ENCODE results near the gene SRRM5. TPM values are rescaled to one million over a fixed set of nuclear protein-coding genes. Genes with fewer than 3 reads are reported as not detected.

SRRM5 gene
- total and polyA plus RNA-seq, 2 experiments from 2014 or later: 0.08 TPM; not detected in 1

DNA sequence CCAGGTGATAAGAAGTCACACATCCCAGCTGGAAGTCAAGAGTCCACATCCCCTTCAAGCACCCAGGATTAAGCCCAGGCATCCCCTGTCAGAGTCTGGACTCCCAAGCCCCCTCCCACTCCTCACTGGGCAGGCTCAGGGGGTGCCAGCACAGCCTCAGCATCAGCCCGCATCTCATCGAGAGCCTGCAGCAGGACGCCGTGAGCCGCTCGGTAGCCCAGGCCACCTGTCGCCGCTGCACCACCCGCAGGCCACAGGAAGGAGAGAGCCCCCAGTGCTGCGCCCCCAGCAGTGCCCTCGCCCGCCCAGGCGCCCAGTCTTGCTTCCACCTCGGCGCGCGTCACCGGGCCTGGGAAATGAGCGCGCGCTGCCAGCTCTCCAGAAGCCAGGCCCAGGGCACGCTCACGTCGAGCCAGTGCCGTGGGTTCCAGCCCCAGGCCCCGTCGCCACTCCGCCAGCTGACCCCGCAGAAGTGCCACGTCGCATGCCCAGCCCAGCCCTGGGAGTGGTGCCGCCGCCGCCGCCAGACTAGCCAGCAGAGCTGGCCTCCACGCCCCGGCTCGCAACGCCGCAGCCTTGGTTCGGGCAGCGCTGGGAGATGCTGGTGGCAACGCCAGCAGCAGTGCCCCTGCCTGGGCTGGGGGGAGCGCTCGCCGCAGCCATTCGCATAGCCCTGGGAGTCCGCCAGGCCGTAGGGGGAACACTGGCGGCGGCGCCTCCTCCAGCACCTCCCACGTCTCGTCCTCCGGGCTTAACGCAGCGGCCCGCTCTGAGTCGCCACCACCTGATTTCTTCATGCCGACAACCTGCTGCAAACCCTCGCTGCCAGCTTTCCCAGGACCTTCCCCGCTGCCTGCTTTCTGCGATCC is 19.8 kb upstream of the SRRM5 start (continued):
- TF ChIP-seq, protein P1, sequence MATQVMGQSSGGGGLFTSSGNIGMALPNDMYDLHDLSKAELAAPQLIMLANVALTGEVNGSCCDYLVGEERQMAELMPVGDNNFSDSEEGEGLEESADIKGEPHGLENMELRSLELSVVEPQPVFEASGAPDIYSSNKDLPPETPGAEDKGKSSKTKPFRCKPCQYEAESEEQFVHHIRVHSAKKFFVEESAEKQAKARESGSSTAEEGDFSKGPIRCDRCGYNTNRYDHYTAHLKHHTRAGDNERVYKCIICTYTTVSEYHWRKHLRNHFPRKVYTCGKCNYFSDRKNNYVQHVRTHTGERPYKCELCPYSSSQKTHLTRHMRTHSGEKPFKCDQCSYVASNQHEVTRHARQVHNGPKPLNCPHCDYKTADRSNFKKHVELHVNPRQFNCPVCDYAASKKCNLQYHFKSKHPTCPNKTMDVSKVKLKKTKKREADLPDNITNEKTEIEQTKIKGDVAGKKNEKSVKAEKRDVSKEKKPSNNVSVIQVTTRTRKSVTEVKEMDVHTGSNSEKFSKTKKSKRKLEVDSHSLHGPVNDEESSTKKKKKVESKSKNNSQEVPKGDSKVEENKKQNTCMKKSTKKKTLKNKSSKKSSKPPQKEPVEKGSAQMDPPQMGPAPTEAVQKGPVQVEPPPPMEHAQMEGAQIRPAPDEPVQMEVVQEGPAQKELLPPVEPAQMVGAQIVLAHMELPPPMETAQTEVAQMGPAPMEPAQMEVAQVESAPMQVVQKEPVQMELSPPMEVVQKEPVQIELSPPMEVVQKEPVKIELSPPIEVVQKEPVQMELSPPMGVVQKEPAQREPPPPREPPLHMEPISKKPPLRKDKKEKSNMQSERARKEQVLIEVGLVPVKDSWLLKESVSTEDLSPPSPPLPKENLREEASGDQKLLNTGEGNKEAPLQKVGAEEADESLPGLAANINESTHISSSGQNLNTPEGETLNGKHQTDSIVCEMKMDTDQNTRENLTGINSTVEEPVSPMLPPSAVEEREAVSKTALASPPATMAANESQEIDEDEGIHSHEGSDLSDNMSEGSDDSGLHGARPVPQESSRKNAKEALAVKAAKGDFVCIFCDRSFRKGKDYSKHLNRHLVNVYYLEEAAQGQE (IDR thresholded peaks at IDR 0.05; ENCODE audit: unreplicated experiment): no peak
- TF ChIP-seq NANOG (IDR thresholded peaks at IDR 0.05; ENCODE audit: borderline replicate concordance): no peak

GRCh38 chr19:43592800-43593350 is 19.0 kb upstream of the SRRM5 start:
- H3K9me3 Mint-ChIP-seq: peaks cover 2% of the 10 kb centered on the region; the same call in 2 of the 3 replicates
- no peak overlapping the region for H3K4me3 ChIP-seq
- peaks cover 28% of the 10 kb centered on the region for H3K36me3 Mint-ChIP-seq (ENCODE audit: low read depth)
- no peaks in the 10 kb centered on the region for H3K27me3 ChIP-seq (ENCODE audit: insufficient read depth)
- H3K27me3 Mint-ChIP-seq (ENCODE audit: insufficient read depth, low read depth, poor library complexity): peaks cover 14% of the 10 kb centered on the region
- H3K9me2 ChIP-seq (ENCODE audit: insufficient read depth): no peaks in the 10 kb centered on the region
- no peak for TF ChIP-seq POLR2AphosphoS5 (IDR thresholded peaks at IDR 0.05; ENCODE audit: low read depth)
- no peak for TF ChIP-seq EZH2phosphoT487 (IDR thresholded peaks at IDR 0.05; ENCODE audit: unreplicated experiment)
- TF ChIP-seq EZH2 (IDR thresholded peaks at IDR 0.05; ENCODE audit: low read depth, unreplicated experiment): no peak
- TF ChIP-seq, protein P2, sequence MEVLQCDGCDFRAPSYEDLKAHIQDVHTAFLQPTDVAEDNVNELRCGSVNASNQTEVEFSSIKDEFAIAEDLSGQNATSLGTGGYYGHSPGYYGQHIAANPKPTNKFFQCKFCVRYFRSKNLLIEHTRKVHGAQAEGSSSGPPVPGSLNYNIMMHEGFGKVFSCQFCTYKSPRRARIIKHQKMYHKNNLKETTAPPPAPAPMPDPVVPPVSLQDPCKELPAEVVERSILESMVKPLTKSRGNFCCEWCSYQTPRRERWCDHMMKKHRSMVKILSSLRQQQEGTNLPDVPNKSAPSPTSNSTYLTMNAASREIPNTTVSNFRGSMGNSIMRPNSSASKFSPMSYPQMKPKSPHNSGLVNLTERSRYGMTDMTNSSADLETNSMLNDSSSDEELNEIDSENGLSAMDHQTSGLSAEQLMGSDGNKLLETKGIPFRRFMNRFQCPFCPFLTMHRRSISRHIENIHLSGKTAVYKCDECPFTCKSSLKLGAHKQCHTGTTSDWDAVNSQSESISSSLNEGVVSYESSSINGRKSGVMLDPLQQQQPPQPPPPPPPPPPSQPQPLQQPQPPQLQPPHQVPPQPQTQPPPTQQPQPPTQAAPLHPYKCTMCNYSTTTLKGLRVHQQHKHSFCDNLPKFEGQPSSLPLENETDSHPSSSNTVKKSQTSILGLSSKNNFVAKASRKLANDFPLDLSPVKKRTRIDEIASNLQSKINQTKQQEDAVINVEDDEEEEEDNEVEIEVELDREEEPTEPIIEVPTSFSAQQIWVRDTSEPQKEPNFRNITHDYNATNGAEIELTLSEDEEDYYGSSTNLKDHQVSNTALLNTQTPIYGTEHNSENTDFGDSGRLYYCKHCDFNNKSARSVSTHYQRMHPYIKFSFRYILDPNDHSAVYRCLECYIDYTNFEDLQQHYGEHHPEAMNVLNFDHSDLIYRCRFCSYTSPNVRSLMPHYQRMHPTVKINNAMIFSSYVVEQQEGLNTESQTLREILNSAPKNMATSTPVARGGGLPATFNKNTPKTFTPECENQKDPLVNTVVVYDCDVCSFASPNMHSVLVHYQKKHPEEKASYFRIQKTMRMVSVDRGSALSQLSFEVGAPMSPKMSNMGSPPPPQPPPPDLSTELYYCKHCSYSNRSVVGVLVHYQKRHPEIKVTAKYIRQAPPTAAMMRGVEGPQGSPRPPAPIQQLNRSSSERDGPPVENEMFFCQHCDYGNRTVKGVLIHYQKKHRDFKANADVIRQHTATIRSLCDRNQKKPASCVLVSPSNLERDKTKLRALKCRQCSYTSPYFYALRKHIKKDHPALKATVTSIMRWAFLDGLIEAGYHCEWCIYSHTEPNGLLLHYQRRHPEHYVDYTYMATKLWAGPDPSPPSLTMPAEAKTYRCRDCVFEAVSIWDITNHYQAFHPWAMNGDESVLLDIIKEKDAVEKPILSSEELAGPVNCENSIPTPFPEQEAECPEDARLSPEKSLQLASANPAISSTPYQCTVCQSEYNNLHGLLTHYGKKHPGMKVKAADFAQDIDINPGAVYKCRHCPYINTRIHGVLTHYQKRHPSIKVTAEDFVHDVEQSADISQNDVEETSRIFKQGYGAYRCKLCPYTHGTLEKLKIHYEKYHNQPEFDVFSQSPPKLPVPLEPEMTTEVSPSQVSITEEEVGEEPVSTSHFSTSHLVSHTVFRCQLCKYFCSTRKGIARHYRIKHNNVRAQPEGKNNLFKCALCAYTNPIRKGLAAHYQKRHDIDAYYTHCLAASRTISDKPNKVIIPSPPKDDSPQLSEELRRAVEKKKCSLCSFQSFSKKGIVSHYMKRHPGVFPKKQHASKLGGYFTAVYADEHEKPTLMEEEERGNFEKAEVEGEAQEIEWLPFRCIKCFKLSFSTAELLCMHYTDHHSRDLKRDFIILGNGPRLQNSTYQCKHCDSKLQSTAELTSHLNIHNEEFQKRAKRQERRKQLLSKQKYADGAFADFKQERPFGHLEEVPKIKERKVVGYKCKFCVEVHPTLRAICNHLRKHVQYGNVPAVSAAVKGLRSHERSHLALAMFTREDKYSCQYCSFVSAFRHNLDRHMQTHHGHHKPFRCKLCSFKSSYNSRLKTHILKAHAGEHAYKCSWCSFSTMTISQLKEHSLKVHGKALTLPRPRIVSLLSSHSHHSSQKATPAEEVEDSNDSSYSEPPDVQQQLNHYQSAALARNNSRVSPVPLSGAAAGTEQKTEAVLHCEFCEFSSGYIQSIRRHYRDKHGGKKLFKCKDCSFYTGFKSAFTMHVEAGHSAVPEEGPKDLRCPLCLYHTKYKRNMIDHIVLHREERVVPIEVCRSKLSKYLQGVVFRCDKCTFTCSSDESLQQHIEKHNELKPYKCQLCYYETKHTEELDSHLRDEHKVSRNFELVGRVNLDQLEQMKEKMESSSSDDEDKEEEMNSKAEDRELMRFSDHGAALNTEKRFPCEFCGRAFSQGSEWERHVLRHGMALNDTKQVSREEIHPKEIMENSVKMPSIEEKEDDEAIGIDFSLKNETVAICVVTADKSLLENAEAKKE (CRISPR knock-in tag; IDR thresholded peaks at IDR 0.05): no peak
- TF ChIP-seq, protein P3, sequence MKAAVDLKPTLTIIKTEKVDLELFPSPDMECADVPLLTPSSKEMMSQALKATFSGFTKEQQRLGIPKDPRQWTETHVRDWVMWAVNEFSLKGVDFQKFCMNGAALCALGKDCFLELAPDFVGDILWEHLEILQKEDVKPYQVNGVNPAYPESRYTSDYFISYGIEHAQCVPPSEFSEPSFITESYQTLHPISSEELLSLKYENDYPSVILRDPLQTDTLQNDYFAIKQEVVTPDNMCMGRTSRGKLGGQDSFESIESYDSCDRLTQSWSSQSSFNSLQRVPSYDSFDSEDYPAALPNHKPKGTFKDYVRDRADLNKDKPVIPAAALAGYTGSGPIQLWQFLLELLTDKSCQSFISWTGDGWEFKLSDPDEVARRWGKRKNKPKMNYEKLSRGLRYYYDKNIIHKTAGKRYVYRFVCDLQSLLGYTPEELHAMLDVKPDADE (IDR thresholded peaks at IDR 0.05): no peak
- H3K4me2 ChIP-seq: no peak overlapping the region
- no peak overlapping the region for H3K27ac Mint-ChIP-seq
- peaks cover 10% of the 10 kb centered on the region for H3K4me1 ChIP-seq (ENCODE audit: insufficient read depth)
- peaks cover 17% of the 10 kb centered on the region for H3K79me2 ChIP-seq (replicated peaks; ENCODE audit: insufficient read depth)
- DNase-seq (ENCODE audit: low spot score): no peak
- H3K36me3 ChIP-seq (ENCODE audit: insufficient read depth): peaks cover 8% of the 10 kb centered on the region; the same call in 1 of the 2 replicates
- ATAC-seq: no peak
- no peak overlapping the region for H2AFZ ChIP-seq
- H3F3A ChIP-seq (replicated peaks; ENCODE audit: low read depth): 0 out of 2 replicates have a peak, but pooled peaks cover 11% of the 10 kb centered on the region
- no peak overlapping the region for H3K27ac ChIP-seq (ENCODE audit: low read depth)
- peaks cover 15% of the 10 kb centered on the region; the same call in 1 of the 2 replicates for H4K20me1 ChIP-seq (replicated peaks; ENCODE audit: insufficient read depth)
- no peak overlapping the region for H3K4me3 Mint-ChIP-seq
- H3K4me1 Mint-ChIP-seq: peaks cover 18% of the 10 kb centered on the region
